ENCODE data around the gene RASSF8.

Gene RASSF8

DNA sequence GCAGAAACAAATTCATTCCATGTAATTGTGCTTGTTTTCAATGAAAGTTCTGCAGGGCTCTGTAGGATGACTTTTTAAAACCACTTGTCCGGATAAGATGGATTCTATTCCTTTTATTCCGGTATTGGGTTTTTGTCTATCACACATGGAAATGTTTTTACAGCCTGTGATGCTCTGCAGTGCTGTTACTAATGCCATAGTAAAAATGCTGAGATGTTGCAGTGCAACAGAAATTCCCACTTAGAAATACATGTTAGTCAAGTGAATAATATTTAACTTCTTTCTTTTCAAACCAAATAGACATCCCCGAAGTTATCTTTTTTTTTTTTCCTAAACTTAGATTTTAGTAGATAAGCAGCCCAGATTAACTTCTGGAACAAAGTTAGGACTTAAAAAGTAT is 71.9 kb downstream of the RASSF8 start:
- Histone ChIP-seq H3K27ac (ENCODE audit: low read length) (no peak overlapping the region), H3K4me3 (ENCODE audit: low read length) (no peak overlapping the region), H3K79me2 (ENCODE audit: low read length) (no peaks in the 10 kb centered on the region), H3K4me1 (ENCODE audit: low read length) (no peaks in the 10 kb centered on the region), H3K9me3 (replicated peaks; ENCODE audit: insufficient read depth, low read length) (no peaks in the 10 kb centered on the region), H3K27me3 (replicated peaks; ENCODE audit: insufficient read depth, low read length) (no peaks in the 10 kb centered on the region), H3K9me2 (replicated peaks; ENCODE audit: insufficient read depth, low read length) (no peaks in the 10 kb centered on the region), H4K20me1 (ENCODE audit: insufficient read depth, low read length) (no peaks in the 10 kb centered on the region), H3K9ac (ENCODE audit: low read length) (no peak overlapping the region), H3K36me3 (replicated peaks; ENCODE audit: insufficient read depth, low read length) (no peaks in the 10 kb centered on the region), H2AFZ (ENCODE audit: low read length) (no peak overlapping the region), H3F3A (ENCODE audit: insufficient read depth, low read length) (no peaks in the 10 kb centered on the region), H3K4me2 (ENCODE audit: low read depth, low read length) (no peak overlapping the region)
- TF ChIP-seq EZH2 (optimal IDR thresholded peaks at IDR 0.05; ENCODE audit: low read depth, low read length) (no peak), EZH2phosphoT487 (IDR thresholded peaks at IDR 0.05; ENCODE audit: low read length) (no peak)
- TF ChIP-seq, protein P1, sequence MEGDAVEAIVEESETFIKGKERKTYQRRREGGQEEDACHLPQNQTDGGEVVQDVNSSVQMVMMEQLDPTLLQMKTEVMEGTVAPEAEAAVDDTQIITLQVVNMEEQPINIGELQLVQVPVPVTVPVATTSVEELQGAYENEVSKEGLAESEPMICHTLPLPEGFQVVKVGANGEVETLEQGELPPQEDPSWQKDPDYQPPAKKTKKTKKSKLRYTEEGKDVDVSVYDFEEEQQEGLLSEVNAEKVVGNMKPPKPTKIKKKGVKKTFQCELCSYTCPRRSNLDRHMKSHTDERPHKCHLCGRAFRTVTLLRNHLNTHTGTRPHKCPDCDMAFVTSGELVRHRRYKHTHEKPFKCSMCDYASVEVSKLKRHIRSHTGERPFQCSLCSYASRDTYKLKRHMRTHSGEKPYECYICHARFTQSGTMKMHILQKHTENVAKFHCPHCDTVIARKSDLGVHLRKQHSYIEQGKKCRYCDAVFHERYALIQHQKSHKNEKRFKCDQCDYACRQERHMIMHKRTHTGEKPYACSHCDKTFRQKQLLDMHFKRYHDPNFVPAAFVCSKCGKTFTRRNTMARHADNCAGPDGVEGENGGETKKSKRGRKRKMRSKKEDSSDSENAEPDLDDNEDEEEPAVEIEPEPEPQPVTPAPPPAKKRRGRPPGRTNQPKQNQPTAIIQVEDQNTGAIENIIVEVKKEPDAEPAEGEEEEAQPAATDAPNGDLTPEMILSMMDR (IDR thresholded peaks at IDR 0.05; ENCODE audit: low read length), result no peak
- no peak for DNase-seq

- TF ChIP-seq EZH2phosphoT487 (IDR thresholded peaks at IDR 0.05; ENCODE audit: low read length) (no peak), EZH2 (optimal IDR thresholded peaks at IDR 0.05; ENCODE audit: low read depth, low read length) (no peak)
- TF ChIP-seq, protein P1 (IDR thresholded peaks at IDR 0.05; ENCODE audit: low read length), result no peak
- Histone ChIP-seq H3K4me3 (ENCODE audit: low read length) (no peak overlapping the region), H3K27ac (ENCODE audit: low read length) (no peak overlapping the region), H3K9ac (ENCODE audit: low read length) (no peak overlapping the region), H3K36me3 (replicated peaks; ENCODE audit: insufficient read depth, low read length) (no peaks in the 10 kb centered on the region), H3K4me2 (ENCODE audit: low read depth, low read length) (no peak overlapping the region), H3F3A (ENCODE audit: insufficient read depth, low read length) (no peaks in the 10 kb centered on the region), H2AFZ (ENCODE audit: low read length) (no peak overlapping the region), H3K27me3 (replicated peaks; ENCODE audit: insufficient read depth, low read length) (no peaks in the 10 kb centered on the region), H3K4me1 (ENCODE audit: low read length) (no peaks in the 10 kb centered on the region), H3K9me2 (replicated peaks; ENCODE audit: insufficient read depth, low read length) (no peaks in the 10 kb centered on the region), H4K20me1 (ENCODE audit: insufficient read depth, low read length) (no peaks in the 10 kb centered on the region), H3K79me2 (ENCODE audit: low read length) (no peaks in the 10 kb centered on the region), H3K9me3 (replicated peaks; ENCODE audit: insufficient read depth, low read length) (no peaks in the 10 kb centered on the region)
- no peak for DNase-seq
Observed at GRCh38 chr12:26031318-26031717, 72.8 kb downstream of the RASSF8 start.

DNA sequence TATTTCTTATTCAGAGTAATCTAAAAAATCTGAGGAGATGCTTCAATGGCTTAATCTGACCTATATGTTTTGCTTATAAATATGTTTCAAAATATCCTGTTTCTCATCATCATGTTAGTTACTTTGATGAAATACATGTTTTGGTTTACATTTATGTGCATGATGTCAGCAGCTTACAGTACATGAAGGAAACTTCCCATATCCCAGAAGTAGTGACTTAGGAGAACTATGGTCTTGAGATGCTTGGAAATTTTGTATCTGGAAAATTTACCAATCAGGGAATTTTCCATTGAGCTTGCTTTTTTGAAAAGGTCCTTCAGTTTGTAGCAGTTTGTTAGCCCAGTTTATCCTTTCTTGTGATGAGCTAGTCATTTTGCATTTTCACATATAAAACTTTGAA is 73.3 kb downstream of the RASSF8 start:
- TF ChIP-seq EZH2phosphoT487 (IDR thresholded peaks at IDR 0.05; ENCODE audit: low read length), result no peak
- TF ChIP-seq, protein P1 (IDR thresholded peaks at IDR 0.05; ENCODE audit: low read length), result no peak
- no peak for TF ChIP-seq EZH2 (optimal IDR thresholded peaks at IDR 0.05; ENCODE audit: low read depth, low read length)
- H3K9me2 ChIP-seq (replicated peaks; ENCODE audit: insufficient read depth, low read length), result no peaks in the 10 kb centered on the region
- H4K20me1 ChIP-seq (ENCODE audit: insufficient read depth, low read length), result no peaks in the 10 kb centered on the region
- H3K27ac ChIP-seq (ENCODE audit: low read length), result no peak overlapping the region
- no peaks in the 10 kb centered on the region for H3K9me3 ChIP-seq (replicated peaks; ENCODE audit: insufficient read depth, low read length)
- no peaks in the 10 kb centered on the region for H3K36me3 ChIP-seq (replicated peaks; ENCODE audit: insufficient read depth, low read length)
- H3F3A ChIP-seq (ENCODE audit: insufficient read depth, low read length), result no peaks in the 10 kb centered on the region
- H3K4me2 ChIP-seq (ENCODE audit: low read depth, low read length), result no peak overlapping the region
- no peaks in the 10 kb centered on the region for H3K4me1 ChIP-seq (ENCODE audit: low read length)
- no peak overlapping the region for H3K9ac ChIP-seq (ENCODE audit: low read length)
- no peaks in the 10 kb centered on the region for H3K79me2 ChIP-seq (ENCODE audit: low read length)
- no peaks in the 10 kb centered on the region for H3K27me3 ChIP-seq (replicated peaks; ENCODE audit: insufficient read depth, low read length)
- no peak for DNase-seq
- H2AFZ ChIP-seq (ENCODE audit: low read length), result no peak overlapping the region
- H3K4me3 ChIP-seq (ENCODE audit: low read length), result no peak overlapping the region

Measured in MM.1S (cell line).